Right lobe of liver (tissue), 4 donors: ENCODE measurements around the gene RELN.

Experiments
- POLR2A ChIP-seq: fragments of 450-650 bp; IDR thresholded peaks from one replicate; pipeline ENCODE4 v1.6.1; 2017; ENCODE audit warnings: antibody characterized with exemption, mild to moderate bottlenecking
- TF ChIP-seq, protein P1 (sequence below), 4 donors: fragments of 200-600 bp in 3 of 4; fragments of 450-650 bp in 1 of 4; IDR thresholded peaks; one replicate each; pipeline versions ENCODE4 v1.5.1 to v1.8.0; 2016 to 2022; ENCODE audit warnings: antibody characterized with exemption in 4 of 4, mild to moderate bottlenecking in 2 of 4
- donor health status: DM: no; HTN: no; CAD: no.
- donor health status: DM: no; HTN: no; CAD: no.
- donor health status: DM: no; HTN: yes; CAD: no.

DNA sequence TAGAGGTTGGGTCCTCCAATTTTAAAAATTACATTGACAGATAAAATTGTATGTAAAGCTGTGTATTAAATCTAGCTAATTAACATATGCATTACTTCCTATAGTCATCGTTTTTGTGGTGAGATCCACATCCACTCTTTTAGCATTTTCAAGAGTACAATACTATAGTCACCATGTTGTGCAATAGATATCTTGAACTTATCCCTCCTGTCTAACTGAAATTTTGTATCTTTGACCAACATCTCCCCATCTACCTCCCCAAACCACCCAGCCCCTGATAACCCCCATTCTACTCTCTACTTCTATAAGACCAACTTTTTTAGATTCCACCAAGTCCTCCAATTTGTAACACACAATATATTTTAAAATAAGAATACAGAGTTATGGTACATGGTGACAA lies 208.0 kb downstream of the RELN start:
- TF ChIP-seq, protein P1, sequence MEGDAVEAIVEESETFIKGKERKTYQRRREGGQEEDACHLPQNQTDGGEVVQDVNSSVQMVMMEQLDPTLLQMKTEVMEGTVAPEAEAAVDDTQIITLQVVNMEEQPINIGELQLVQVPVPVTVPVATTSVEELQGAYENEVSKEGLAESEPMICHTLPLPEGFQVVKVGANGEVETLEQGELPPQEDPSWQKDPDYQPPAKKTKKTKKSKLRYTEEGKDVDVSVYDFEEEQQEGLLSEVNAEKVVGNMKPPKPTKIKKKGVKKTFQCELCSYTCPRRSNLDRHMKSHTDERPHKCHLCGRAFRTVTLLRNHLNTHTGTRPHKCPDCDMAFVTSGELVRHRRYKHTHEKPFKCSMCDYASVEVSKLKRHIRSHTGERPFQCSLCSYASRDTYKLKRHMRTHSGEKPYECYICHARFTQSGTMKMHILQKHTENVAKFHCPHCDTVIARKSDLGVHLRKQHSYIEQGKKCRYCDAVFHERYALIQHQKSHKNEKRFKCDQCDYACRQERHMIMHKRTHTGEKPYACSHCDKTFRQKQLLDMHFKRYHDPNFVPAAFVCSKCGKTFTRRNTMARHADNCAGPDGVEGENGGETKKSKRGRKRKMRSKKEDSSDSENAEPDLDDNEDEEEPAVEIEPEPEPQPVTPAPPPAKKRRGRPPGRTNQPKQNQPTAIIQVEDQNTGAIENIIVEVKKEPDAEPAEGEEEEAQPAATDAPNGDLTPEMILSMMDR (IDR thresholded peaks at IDR 0.05), result no peak
- no peak for TF ChIP-seq POLR2A
